HG03439 (cell line): ENCODE measurements around the gene DUSP15.
"Not testable (repeated sequence)": the region's sequence is repeated elsewhere in the genome, so short reads cannot be mapped to it uniquely, and the experiment has no call there.

Experiments
- ATAC-seq: cut with Tn5 transposase; IDR thresholded peaks from one replicate; pipeline ENCODE4 v1.9.1; 2021; ENCODE audit warnings: mild to moderate bottlenecking, moderate library complexity; ENCODE audit not compliant: unreplicated experiment

DUSP15 gene, protein sequence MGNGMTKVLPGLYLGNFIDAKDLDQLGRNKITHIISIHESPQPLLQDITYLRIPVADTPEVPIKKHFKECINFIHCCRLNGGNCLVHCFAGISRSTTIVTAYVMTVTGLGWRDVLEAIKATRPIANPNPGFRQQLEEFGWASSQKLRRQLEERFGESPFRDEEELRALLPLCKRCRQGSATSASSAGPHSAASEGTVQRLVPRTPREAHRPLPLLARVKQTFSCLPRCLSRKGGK

GRCh38 chr20:31869942-31870725 is at the start of gene DUSP15, which contains the start of gene TTLL9:
Gene DUSP15 (minus strand): TSS chr20:31870527. CDS start chr20:31870337, 190 bp downstream.
Gene TTLL9 (plus strand): TSS chr20:31870634. CDS start chr20:31871127, 493 bp downstream.
- no peak for ATAC-seq

DNA sequence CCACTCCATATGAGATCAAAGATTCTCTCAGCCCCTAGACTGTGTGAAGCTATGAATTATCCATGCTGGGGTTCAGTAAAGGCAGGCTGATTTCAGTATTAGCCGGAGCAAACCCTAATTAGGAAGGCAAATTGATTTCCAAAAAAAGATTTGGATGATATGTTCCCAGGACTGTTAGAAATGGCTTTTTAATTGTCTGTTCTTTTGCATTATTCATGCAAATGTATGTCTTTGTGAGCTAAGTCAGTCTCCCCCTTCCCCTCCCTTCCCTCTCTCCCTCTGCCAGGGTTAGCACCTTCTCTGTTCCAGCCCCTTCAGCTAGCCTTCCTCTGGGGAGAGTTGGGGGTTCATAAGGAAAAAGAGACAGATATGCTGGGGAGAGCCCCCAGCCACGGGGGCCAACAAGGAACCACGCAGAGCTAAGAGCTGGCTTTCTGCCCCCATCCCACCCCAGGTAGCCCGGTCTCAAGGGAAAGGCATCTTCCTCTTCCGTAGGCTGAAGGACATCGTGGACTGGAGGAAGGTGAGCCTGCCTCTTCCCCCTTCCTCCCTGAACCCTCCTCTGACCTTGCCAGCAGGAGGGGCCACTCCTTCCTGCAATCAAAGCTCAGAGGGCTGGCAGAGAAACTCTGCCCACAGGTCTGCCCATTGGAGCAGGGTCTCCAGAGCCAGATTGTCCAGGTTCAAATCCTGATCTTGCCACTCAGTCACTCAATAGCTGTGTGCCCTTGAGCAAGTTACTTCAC is 49.3 kb upstream of the DUSP15 start:
- no peak for ATAC-seq

DNA sequence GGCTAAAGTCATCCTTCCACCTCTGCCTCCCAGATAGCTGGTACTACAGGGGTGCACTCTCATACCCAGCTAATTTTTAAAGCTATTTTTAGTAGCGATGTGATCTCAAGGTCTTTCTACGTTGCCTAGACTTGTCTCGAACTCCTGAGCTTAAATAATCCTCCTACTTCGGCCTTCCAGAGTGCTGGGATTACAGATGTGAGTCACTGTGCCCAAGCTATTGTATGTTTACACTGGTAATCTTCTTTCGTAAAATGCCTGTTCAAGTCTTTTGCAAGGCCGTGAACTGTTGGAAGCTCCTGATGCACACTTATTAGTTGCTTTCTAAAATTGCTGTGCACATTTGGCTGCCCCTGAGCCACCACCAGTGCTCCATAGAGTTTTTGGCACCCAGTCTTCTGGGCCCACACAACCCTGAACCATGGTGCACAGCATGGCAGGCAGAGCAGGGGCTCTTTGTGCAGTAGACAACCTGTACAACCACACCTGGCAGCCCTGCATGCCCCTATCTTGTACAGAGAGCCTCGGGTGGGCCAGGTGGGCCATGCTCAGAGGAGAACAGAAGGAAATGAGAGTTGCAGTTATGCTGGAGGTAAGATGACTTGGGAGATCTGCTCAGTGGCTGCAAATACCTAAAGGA is 48.3 kb upstream of the DUSP15 start:
- ATAC-seq: no peak

- ATAC-seq: not testable (repeated sequence)
Measured at GRCh38 chr20:31917962-31918412, 47.7 kb upstream of the DUSP15 start.

GRCh38 chr20:31916708-31917107 is 46.4 kb upstream of the DUSP15 start:
- ATAC-seq: no peak

- ATAC-seq: no peak
Measured at GRCh38 chr20:31915491-31916280, 45.4 kb upstream of the DUSP15 start.

GRCh38 chr20:31914170-31914569 is 43.8 kb upstream of the DUSP15 start:
- ATAC-seq: no peak

GRCh38 chr20:31913431-31914157 is 43.3 kb upstream of the DUSP15 start:
- ATAC-seq: no peak

DNA sequence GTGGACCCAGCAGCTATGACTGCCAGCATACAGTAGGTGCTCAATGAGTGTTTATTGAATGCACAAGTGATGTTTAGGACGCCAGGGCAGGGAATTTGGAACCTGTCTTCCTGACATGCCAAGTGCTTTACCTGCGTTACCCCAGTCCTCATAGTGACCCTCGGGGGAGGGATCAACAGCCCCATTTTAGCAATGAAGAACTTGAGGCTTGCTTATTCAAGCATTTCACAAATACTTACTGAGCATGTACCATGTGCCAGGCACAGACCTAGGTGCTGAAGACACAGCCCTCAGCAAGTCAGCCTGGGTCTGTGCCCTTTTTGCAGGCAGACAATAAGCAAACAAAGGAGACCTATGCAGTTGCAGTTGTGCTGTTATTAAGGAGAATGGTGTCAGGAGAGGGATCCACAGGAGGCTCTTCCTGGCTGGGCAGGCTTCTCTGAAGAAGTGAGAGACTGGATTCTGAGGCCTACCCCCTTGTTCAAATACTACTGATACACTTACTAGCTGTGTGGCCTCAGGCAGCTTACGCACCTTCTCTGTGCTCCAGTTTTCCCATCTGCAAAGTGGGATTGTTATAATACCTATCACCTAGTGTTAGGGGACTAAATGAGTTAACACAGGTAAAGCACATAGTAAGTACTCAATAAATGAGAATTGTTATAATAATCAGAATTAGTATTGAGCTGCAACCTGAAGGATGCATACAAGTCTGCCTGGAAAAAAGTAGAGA is 39.9 kb upstream of the DUSP15 start:
- ATAC-seq: no peak

- no peak for ATAC-seq
Measured at GRCh38 chr20:31909253-31910070, 39.1 kb upstream of the DUSP15 start.

DNA sequence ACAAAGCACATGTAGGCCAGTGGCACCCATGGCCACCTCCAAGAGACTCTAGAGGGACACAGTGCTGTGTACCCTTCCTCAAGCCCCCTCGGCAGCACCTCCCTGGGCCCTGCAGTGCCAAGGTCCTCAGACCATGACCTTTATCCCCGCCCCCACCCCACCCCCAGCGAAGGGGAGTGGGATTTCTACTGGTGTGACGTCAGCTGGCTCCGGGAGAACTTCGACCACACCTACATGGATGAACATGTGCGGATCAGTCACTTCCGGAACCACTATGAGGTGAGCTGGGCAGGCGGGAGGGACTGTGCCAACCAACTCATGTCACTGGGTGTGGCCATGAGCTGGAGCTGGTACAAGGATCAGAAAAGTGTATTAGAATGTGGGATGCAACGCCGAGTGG is 38.1 kb upstream of the DUSP15 start:
- ATAC-seq: no peak

DNA sequence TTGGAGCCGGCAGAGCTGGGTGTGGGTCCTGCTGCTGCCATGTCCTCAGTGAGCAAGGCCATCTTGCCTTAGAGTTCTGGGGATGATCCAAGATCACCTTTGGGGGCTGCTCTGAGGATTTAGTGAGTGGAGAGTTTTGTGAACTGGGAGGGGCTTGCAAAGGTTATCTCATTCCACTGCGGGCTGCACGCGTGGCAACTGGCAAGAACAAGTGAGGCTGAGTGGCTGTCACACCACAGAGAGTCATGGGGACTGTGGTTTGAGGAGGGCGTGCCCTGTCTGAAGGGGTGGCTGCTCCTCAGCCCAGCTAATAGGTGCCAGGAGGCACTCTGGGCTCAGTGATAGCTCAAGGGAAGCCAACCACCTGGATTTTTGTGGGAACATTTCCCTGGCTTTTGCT is 37.7 kb upstream of the DUSP15 start:
- ATAC-seq: no peak

GRCh38 chr20:31907046-31907445 is 36.7 kb upstream of the DUSP15 start:
- ATAC-seq: no peak

DNA sequence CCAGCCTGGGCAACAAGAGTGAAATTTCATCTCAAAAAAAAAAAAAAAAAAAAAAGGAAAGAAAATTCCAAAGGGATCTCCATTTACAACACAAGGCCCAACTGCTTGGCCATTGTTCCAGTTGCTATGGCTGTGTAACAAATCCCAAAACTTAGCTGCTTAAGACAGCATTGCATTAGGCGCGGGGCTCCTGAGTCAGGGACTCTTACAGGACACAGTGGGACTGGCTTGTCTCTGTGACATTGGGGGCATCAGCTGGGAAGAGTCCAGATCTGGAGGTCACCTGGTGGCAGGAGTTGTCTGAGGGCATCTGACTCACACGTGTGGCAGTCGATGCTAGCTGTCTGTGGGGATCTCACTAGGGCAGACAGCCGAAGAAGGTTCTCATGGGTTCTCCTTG is 35.7 kb upstream of the DUSP15 start:
- no peak for ATAC-seq

GRCh38 chr20:31903627-31904386 is 33.5 kb upstream of the DUSP15 start:
- no peak for ATAC-seq

GRCh38 chr20:31901615-31902014 is 31.3 kb upstream of the DUSP15 start:
- ATAC-seq: no peak

DNA sequence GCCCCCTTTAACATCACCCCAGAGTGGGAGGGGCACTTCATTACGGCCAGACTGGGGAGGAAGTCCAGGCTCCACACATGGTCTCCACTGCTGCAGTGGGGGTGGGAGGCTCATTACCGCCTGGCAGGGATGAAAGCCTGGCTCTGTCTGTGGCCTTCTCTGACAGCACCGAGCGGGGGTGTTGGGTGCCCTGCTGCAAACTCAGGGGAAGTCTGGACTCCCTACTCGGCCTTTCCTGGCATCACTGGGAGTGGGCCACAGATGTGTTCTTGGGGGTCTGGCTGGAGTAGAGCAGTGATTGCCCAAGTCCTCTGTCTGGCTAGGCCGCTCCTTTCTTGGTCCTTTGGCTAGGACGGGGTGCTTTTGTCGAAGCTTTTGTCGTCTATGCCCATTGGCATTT is 27.2 kb upstream of the DUSP15 start:
- ATAC-seq: no peak
